DND-41 (cell line): ENCODE measurements around the gene ELAC2.

Experiments used
- ATAC-seq: fragments of 200-7000 bp; cut with Tn5 transposase; 3 replicates; pipeline ENCODE4 v1.9.1; 2021; ENCODE audit warnings: low read depth; ENCODE audit not compliant: insufficient read depth
- DNase-seq: peaks from one replicate; pipeline ENCODE4 v3.0.0-alpha.2; 2020
- H2AFZ ChIP-seq: 2 replicates; pipeline ENCODE4 v1.6.0; 2012; ENCODE audit warnings: low read depth, low read length
- H3K27ac ChIP-seq: 2 replicates; pipeline ENCODE4 v1.5.1; 2012; ENCODE audit warnings: low read length, inconsistent platforms
- H3K27me3 ChIP-seq: fragments of 200-600 bp; sonication (generic); 2 replicates; pipeline ENCODE4 v1.6.0; 2012; ENCODE audit warnings: low read length, mild to moderate bottlenecking, inconsistent platforms; ENCODE audit not compliant: insufficient read depth, poor library complexity
- H3K36me3 ChIP-seq: 2 replicates; pipeline ENCODE4 v1.5.1; 2012; ENCODE audit warnings: low read length, inconsistent platforms; ENCODE audit not compliant: insufficient read depth
- H3K4me1 ChIP-seq: 2 replicates; pipeline ENCODE4 v1.5.1; 2012; ENCODE audit warnings: mild to moderate bottlenecking, low read length; ENCODE audit not compliant: insufficient read depth
- H3K4me2 ChIP-seq: 2 replicates; pipeline ENCODE4 v1.6.0; 2012; ENCODE audit warnings: mild to moderate bottlenecking, moderate library complexity, low read length, inconsistent platforms; ENCODE audit not compliant: insufficient read depth
- H3K4me3 ChIP-seq, 2 experiments: fragments of 200-600 bp in 1 of 2; shearing (Covaris generic) in 1 of 2; 2 replicates each; pipeline ENCODE4 v1.5.1; 2012 to 2016; ENCODE audit warnings: inconsistent platforms in 2 of 2, low read length in 2 of 2, mild to moderate bottlenecking in 2 of 2, low read depth in 1 of 2, moderate library complexity in 1 of 2
- H3K79me2 ChIP-seq: 2 replicates; pipeline ENCODE4 v1.6.0; 2012; ENCODE audit warnings: low read length, inconsistent platforms; ENCODE audit not compliant: insufficient read depth
- H3K9ac ChIP-seq: 2 replicates; pipeline ENCODE4 v1.6.0; 2012; ENCODE audit warnings: low read depth, mild to moderate bottlenecking, inconsistent platforms, low read length, moderate library complexity
- H3K9me3 ChIP-seq: 2 replicates; pipeline ENCODE4 v1.5.1; 2012; ENCODE audit warnings: low read length, moderate library complexity, mild to moderate bottlenecking, inconsistent platforms; ENCODE audit not compliant: insufficient read depth, severe bottlenecking
- H4K20me1 ChIP-seq: 2 replicates; pipeline ENCODE4 v1.6.0; 2012; ENCODE audit warnings: low read length; ENCODE audit not compliant: insufficient read depth
- EZH2 ChIP-seq: IDR thresholded peaks from 3 replicates; pipeline ENCODE4 v1.6.1; 2012; ENCODE audit warnings: borderline replicate concordance, low read depth, mild to moderate bottlenecking, moderate library complexity, low read length, inconsistent platforms; ENCODE audit not compliant: severe bottlenecking
- TF ChIP-seq, protein P1 (sequence below): IDR thresholded peaks from 2 replicates; pipeline ENCODE4 v1.5.1; 2012; ENCODE audit warnings: borderline replicate concordance, low read length, moderate library complexity, mild to moderate bottlenecking; ENCODE audit not compliant: poor library complexity, severe bottlenecking; ENCODE audit errors: extremely low read depth

Gene ELAC2

DNA sequence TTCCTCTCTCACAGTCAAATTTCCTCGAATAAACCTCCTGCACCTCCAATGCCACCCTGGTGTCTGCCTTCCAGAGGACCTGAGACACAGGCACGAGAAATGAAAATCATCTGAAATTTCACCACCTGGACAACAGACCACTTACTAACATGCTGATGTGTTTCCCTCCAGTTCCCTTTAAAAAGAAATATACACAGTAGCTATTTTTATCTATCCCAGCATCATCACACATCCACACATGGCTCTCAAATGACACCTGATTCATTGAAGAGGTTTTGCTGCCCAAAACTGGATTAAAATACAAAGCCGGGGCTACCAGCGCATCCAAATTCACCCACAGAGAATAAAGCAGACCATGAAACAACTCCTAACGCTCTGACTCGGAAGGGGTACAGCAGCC lies 13.9 kb downstream of the ELAC2 start:
- peaks cover 77% of the 10 kb centered on the region for H3K36me3 ChIP-seq
- H3K27ac ChIP-seq = no peak overlapping the region

DNA sequence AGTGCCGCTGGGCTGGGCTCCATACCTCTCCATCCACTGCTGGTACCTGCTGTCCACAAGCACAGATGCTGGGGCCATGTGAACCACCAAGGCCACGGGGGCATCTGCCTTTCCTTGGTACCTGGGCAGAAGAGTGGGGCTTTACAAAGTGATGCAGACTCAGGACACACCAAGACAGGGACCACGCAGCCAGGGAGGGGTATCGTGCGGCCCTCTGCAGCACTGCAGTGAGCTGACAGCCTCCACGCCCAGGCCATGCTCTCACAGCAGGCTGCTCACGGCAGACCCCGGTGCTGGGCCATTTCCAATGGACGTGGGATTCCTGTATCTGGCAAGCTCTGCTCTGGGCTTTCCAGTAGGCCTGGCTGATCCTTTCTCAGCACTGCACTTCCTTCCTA lies 14.4 kb downstream of the ELAC2 start:
- H4K20me1 ChIP-seq = peaks cover 13% of the 10 kb centered on the region; the same call in 1 of the 2 replicates
- no peak overlapping the region for H3K4me3 ChIP-seq
- H2AFZ ChIP-seq = no peak overlapping the region
- TF ChIP-seq EZH2 = no peak
- no peaks in the 10 kb centered on the region for H3K4me1 ChIP-seq
- H3K36me3 ChIP-seq = peaks cover 78% of the 10 kb centered on the region
- ATAC-seq (peak; percentile 49; the same call in 2 of the 3 replicates), DNase-seq (no peak)
- no peaks in the 10 kb centered on the region for H3K79me2 ChIP-seq
- no peak overlapping the region for H3K4me2 ChIP-seq
- H3K9me3 ChIP-seq = no peaks in the 10 kb centered on the region
- H3K27me3 ChIP-seq = no peaks in the 10 kb centered on the region
- no peak overlapping the region for H3K9ac ChIP-seq
- no peak overlapping the region for H3K27ac ChIP-seq

More for the DNA sequence above, 13.9 kb downstream of the ELAC2 start:
- H3K4me1 ChIP-seq = no peaks in the 10 kb centered on the region
- no peaks in the 10 kb centered on the region for H3K27me3 ChIP-seq
- no peak overlapping the region for H3K4me2 ChIP-seq
- no peaks in the 10 kb centered on the region for H3K79me2 ChIP-seq
- no peak for TF ChIP-seq EZH2
- TF ChIP-seq, protein P1, sequence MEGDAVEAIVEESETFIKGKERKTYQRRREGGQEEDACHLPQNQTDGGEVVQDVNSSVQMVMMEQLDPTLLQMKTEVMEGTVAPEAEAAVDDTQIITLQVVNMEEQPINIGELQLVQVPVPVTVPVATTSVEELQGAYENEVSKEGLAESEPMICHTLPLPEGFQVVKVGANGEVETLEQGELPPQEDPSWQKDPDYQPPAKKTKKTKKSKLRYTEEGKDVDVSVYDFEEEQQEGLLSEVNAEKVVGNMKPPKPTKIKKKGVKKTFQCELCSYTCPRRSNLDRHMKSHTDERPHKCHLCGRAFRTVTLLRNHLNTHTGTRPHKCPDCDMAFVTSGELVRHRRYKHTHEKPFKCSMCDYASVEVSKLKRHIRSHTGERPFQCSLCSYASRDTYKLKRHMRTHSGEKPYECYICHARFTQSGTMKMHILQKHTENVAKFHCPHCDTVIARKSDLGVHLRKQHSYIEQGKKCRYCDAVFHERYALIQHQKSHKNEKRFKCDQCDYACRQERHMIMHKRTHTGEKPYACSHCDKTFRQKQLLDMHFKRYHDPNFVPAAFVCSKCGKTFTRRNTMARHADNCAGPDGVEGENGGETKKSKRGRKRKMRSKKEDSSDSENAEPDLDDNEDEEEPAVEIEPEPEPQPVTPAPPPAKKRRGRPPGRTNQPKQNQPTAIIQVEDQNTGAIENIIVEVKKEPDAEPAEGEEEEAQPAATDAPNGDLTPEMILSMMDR = no peak
- H3K4me3 ChIP-seq = no peak overlapping the region
- H2AFZ ChIP-seq = no peak overlapping the region
- no peaks in the 10 kb centered on the region for H3K9me3 ChIP-seq
- H3K9ac ChIP-seq = no peak overlapping the region
- DNase-seq (no peak), ATAC-seq (no peak)
- H4K20me1 ChIP-seq = peaks cover 13% of the 10 kb centered on the region; the same call in 1 of the 2 replicates

DNA sequence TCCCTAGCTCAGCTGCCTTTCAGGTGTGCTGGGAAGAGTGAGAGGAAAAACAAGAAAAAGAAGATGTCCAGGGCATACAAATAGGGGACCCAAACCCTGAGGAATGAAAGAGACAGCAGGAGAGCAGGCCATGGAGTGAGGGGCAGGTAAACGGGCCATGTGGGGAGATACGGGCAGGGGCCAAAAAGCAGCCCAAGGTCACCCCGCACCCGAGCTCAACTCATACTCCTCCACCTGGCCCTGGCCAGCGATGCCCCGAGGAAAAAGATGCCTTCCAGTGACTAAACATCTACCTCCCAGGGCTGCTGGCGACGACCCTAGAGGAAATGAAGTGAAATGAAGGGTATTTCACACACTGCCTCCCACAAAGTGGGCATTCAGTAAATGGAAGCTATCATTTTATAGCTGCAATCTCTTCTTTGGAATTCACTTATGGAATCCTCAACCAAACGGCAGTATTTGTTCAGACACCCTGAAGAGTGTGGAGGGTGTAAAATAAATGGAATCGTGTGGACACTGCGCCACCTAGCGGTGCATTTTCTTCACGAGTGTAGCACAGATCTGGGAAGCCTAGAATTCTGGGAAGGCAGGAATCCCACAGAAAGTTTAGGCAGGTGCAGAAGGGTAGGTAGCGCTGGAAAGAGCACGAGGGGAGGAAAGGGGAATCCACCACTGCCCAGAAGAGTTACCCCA lies 14.9 kb downstream of the ELAC2 start:
- Histone ChIP-seq H3K4me3 (no peak overlapping the region), H4K20me1 (peaks cover 13% of the 10 kb centered on the region; the same call in 1 of the 2 replicates), H3K9me3 (no peaks in the 10 kb centered on the region), H3K79me2 (no peaks in the 10 kb centered on the region), H3K36me3 (peaks cover 80% of the 10 kb centered on the region), H3K4me1 (no peaks in the 10 kb centered on the region), H2AFZ (no peak overlapping the region), H3K27me3 (no peaks in the 10 kb centered on the region), H3K27ac (no peak overlapping the region), H3K4me2 (no peak overlapping the region), H3K9ac (no peak overlapping the region)
- TF ChIP-seq EZH2 = no peak
- TF ChIP-seq, protein P1 = peak; percentile 68
- peak; percentile 71 for ATAC-seq
- peak; percentile 34 for DNase-seq

DNA sequence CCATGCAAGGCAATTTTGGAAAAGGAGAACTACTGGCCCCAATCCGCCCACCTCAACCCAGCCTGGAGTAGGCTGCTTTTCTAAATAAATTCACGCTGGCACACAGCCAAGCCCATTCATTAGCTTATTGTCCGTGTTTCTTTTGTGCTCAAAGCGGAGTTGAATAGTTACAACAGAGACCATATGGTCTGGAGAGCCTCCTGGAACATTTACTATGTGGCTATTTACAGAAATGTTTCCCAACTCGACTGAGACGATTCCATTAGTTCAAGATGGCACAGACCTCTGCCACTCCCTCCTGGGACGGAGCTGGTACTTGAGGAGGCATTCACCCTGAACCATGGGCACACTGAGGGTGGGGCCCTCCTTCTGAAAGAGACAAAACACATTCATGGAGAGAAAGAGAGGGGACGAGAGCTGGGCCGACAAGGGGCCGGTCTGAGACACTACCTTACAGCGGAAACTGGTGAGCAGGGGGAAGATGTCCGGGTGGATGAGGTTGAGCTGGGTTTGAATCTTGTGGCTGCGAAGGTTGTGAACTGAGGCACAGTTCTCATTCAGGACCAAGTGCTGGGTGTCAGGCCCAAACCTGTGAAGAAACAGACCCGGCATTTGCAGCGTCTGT lies 15.7 kb downstream of the ELAC2 start:
- no peak overlapping the region for H3K4me3 ChIP-seq
- H3K4me2 ChIP-seq = no peak overlapping the region
- no peaks in the 10 kb centered on the region for H3K9me3 ChIP-seq
- no peak overlapping the region for H2AFZ ChIP-seq
- H3K36me3 ChIP-seq = peaks cover 81% of the 10 kb centered on the region
- peaks cover 13% of the 10 kb centered on the region; the same call in 1 of the 2 replicates for H4K20me1 ChIP-seq
- no peaks in the 10 kb centered on the region for H3K79me2 ChIP-seq
- no peak overlapping the region for H3K9ac ChIP-seq
- no peak overlapping the region for H3K27ac ChIP-seq
- TF ChIP-seq, protein P1 = no peak
- no peak for TF ChIP-seq EZH2
- H3K27me3 ChIP-seq = no peaks in the 10 kb centered on the region
- DNase-seq (no peak), ATAC-seq (no peak)
- no peaks in the 10 kb centered on the region for H3K4me1 ChIP-seq
